HG02623 (cell line): ENCODE results near the gene NEXMIF.
A peak's percentile ranks its signal among the peaks of the same experiment; 100 is the strongest.
"Not testable (repeated sequence)": the region's sequence is repeated elsewhere in the genome, so short reads cannot be mapped to it uniquely, and the experiment has no call there.

ENCODE experiments used
- ATAC-seq: cut with Tn5 transposase; IDR thresholded peaks from one replicate; pipeline ENCODE4 v1.9.1; 2021; ENCODE audit warnings: moderate library complexity; ENCODE audit not compliant: unreplicated experiment

NEXMIF gene

DNA sequence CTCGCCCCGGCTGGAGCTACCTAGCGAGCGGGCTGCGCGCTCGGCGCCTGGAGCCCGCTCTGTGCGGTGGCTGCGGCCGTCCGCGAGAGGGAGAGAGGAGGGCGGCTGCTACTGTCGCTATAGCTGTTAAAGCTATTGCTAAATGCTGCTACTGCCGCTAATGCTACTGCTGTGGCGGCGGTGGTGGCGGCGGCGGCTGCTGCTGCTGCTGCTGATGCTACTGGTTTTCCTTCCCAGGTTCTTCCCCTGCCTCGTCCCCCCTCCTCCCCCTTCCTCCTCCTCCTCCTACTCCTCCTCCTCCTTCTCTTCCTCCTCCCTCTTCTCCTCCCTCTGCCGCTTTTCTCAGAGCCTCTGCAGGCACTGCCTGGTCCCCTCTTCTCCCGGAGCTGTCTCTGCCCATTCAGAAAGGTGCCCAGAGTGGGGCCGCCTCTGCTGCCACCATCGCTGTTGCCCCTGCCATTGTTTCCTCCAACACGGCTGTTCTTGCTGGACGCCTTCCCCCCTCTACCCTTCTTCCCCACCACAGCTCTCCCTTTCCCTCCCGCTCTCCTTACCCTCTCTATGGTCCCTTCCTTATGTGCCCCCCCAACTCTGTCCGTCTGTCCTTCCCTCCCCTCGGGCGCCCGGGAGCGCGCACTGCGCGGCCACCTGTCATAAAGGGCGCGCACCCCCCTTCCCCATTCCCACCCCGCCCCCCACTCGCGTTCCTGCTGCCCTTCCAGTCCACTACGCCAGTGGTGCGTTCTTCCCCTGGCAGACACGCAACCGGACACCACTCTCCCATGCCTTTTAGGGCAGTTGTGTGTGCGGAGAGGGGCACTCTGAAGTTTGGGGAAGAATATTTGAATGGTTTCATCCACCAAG lies at the start of gene NEXMIF:
Gene NEXMIF (minus strand): TSS at position 228 of the 864 bp plus-strand sequence.
- peak; percentile 63 for ATAC-seq

DNA sequence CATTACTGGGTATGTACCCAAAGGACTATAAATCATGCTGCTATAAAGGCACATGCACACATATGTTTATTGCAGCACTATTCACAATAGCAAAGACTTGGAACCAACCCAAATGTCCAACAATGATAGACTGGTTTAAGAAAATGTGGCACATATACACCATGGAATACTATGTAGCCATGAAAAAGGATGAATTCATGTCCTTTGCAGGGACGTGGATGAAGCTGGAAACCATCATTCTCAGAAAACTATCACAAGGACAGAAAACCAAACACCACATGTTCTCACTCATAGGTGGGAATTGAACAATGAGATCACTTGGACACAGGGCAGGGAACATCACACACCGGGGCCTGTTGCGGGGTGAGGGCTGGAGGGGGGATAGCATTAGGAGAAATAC lies 36.7 kb upstream of the NEXMIF start:
- ATAC-seq = not testable (repeated sequence)

DNA sequence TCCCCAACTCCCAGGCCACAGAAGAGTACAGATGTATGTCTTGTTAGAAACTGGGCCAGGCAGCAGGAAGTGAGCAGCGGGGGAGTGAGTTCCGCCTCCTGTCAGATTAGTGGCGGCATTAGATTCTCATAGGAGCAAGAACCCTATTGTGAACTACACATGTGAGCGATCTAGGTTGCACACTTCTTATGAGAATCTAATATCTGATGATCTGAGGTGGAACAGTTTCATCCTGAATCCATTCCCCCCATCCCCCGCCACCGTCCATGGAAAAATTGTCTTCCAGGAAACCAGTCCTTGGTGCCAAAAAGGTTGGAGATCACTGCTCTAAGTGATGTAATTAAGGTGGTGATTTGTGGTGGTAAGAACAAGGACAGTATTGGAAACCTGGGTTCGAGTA lies 24.5 kb upstream of the NEXMIF start:
- ATAC-seq = no peak

DNA sequence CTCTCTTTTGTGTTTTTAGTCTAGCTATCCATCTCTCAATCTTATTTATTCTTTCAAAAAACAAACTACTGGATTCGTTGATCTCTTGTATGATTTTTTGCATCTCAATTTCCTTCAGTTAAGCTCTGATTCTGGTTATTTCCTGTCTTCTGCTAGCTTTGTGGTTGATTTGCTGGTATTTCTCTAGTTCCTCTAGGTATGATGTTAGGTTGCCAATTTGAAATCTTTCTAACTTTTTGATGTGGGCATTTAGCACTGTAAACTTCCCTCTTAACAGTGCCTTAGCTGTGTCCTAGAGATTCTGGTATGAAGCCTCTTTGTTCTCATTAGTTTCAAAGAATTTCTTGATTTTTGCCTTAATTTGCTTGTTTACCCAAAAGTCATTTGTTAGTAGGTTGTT lies 15.2 kb upstream of the NEXMIF start:
- no peak for ATAC-seq

- ATAC-seq = no peak
Measured at GRCh38 chrX:74931214-74931613, 6.0 kb upstream of the NEXMIF start.

GRCh38 chrX:74924449-74925224 lies 615 bp downstream of the NEXMIF start:
- peak; percentile 44 for ATAC-seq

- no peak for ATAC-seq
Measured at GRCh38 chrX:74923942-74924448, 1.3 kb downstream of the NEXMIF start.

- peak; percentile 68 for ATAC-seq
Measured at GRCh38 chrX:74922922-74923543, 2.2 kb downstream of the NEXMIF start.

DNA sequence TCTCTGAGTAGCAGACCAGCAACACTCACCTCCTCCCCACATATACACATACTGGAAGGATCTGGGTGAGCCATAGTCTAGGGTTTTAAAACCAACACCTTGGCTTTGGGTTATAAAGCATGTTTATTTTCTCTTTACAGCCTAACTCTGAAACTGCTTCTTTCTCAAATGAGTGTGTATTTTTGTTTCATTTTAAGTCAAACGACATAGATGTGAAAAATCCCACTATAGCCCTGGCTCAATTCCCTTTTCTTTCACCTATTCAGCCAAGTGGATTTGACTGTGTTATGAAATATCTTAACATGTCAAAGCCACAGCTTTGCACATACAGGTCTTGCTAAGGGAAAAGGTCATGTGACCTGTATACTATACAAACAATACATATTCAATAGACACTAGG lies 13.8 kb downstream of the NEXMIF start:
- ATAC-seq = peak; percentile 74

- ATAC-seq = no peak
Measured at GRCh38 chrX:74906417-74906816, 18.8 kb downstream of the NEXMIF start.

DNA sequence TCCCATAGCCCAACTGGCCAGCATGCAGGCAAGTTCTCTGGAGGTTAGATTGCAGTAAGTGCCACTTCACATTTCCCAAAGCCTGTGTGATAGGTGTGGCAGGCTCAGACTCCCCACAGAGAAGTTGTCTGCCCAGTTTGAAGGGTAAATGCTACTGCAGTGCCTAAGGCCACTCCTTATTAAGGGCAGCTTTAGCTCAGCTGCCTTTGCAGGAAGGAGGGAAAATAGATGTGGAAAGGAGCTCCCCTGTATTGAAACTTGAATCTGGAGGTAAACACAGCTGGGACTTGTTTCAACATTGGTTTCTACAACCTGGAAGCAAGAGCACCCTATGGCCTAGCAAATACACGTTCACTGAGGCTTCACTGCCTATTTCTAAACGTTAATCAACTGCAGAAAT lies 22.4 kb downstream of the NEXMIF start:
- no peak for ATAC-seq

DNA sequence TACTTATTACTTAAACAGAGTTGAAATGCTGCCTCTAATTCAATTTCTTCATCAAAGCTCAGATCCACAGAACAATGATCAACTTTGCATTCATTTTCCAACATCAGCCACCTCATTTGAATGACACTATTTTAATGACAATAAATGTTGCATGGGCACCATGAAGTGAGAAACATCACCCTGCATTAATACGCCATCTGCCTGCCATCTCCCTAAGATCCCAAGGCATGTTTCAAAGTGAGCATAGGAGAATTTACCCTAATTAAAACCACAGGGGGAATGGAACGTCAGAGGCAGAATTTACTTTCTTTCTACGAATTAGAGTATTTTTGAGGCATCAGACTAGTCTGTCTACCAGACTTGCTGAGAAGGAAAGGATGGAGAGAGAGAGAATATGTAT lies 32.7 kb downstream of the NEXMIF start:
- no peak for ATAC-seq

- peak; percentile 83 for ATAC-seq
Measured at GRCh38 chrX:74890676-74891430, 34.4 kb downstream of the NEXMIF start.

- ATAC-seq = not testable (repeated sequence)
Measured at GRCh38 chrX:74882383-74882782, 42.9 kb downstream of the NEXMIF start.

- ATAC-seq = no peak
Measured at GRCh38 chrX:74865725-74866124, 59.5 kb downstream of the NEXMIF start.

GRCh38 chrX:74853255-74853654 lies 72.0 kb downstream of the NEXMIF start:
- no peak for ATAC-seq

DNA sequence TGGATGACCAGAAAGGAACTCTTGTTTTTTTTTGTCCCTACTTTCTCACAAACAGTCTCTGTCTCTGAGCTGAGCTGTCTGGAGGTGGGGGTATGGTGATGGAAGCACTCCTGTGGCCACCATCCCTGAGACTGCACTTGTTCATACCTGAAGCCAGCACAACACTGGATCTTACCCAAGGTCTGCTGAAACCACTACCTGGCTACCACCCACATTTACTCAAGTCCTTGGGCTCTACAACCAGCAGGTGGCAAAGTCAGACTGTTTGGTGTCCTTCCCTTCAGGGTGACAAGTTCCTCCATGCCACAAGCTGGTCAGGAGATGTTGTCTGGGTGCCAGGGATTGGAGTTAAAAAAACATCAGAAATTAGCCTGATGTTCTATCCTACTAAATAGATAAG lies 89.7 kb downstream of the NEXMIF start:
- ATAC-seq = no peak

GRCh38 chrX:74819797-74820196 lies 105.5 kb downstream of the NEXMIF start:
- ATAC-seq = not testable (repeated sequence)

DNA sequence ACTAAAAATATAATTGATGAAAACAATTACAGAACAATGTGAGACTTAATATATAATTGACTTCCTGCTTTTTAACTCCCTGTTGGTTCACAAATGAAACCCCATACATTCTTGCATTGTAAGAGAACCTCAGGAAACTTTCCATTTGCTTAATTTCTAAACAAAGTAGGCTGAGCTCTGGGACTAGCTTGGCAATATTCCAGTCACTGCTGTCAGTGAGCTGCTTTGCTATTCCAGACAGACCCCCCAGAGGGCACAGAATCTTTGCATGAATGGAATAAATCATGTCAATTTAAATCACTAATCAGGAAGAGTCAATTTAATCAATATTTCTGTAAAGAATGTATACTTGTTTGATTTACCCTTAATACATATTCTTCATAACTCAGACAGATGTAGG lies 110.6 kb downstream of the NEXMIF start:
- no peak for ATAC-seq

- no peak for ATAC-seq
Measured at GRCh38 chrX:74804574-74804973, 120.7 kb downstream of the NEXMIF start.

DNA sequence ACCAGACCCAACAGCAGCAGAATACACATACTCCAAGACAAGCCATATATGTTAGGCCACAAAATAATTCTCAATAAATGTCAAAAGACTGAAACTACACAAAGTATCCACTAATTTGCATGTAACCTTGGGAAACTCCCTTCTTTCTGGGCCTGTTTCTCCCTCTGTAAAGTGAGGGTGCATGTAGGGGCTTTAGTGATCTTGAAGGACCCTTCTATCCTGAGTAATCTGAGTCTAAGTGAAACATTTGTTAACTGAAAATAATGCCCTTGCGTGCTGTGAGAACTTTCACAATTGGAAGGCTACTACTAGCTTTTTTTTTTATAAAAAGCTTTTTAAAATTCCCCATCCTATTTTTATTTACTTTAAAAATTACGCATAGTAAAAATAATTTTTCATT lies 125.2 kb downstream of the NEXMIF start:
- no peak for ATAC-seq
